ENCODE measurements around the gene SGPP2. TPM values are rescaled to one million over a fixed set of nuclear protein-coding genes. Genes with fewer than 3 reads are reported as not detected.

Gene SGPP2
- total and polyA plus RNA-seq, 2 experiments from 2014 or later = 0.08 TPM; not detected in 1

DNA sequence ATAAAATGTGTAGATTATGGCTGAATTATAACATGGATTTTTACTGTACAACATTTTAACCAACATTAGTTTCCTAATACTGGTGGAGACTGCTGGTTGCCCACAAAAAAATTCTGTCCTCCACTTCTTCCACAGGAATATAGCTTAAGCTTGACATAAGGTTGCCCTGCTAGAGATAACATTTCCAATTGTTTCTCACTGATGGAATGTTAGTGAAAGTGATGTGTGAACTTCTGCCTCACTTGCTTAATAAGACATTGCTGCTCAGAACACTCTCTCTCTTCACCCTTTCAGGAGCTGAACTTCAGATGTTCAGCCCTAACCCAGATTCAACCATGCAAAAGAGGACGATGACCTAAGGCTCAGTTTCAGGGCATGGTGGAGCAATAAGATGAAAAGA, 2.7 kb upstream of the SGPP2 start:
- TF ChIP-seq EZH2 (IDR thresholded peaks at IDR 0.05; ENCODE audit: low read depth, unreplicated experiment) = no peak
- TF ChIP-seq ZNF331 (CRISPR knock-in tag; IDR thresholded peaks at IDR 0.05; ENCODE audit: low read depth) = no peak
- TF ChIP-seq ZNF114 (CRISPR knock-in tag; IDR thresholded peaks at IDR 0.05) = no peak
- TF ChIP-seq, protein P1, sequence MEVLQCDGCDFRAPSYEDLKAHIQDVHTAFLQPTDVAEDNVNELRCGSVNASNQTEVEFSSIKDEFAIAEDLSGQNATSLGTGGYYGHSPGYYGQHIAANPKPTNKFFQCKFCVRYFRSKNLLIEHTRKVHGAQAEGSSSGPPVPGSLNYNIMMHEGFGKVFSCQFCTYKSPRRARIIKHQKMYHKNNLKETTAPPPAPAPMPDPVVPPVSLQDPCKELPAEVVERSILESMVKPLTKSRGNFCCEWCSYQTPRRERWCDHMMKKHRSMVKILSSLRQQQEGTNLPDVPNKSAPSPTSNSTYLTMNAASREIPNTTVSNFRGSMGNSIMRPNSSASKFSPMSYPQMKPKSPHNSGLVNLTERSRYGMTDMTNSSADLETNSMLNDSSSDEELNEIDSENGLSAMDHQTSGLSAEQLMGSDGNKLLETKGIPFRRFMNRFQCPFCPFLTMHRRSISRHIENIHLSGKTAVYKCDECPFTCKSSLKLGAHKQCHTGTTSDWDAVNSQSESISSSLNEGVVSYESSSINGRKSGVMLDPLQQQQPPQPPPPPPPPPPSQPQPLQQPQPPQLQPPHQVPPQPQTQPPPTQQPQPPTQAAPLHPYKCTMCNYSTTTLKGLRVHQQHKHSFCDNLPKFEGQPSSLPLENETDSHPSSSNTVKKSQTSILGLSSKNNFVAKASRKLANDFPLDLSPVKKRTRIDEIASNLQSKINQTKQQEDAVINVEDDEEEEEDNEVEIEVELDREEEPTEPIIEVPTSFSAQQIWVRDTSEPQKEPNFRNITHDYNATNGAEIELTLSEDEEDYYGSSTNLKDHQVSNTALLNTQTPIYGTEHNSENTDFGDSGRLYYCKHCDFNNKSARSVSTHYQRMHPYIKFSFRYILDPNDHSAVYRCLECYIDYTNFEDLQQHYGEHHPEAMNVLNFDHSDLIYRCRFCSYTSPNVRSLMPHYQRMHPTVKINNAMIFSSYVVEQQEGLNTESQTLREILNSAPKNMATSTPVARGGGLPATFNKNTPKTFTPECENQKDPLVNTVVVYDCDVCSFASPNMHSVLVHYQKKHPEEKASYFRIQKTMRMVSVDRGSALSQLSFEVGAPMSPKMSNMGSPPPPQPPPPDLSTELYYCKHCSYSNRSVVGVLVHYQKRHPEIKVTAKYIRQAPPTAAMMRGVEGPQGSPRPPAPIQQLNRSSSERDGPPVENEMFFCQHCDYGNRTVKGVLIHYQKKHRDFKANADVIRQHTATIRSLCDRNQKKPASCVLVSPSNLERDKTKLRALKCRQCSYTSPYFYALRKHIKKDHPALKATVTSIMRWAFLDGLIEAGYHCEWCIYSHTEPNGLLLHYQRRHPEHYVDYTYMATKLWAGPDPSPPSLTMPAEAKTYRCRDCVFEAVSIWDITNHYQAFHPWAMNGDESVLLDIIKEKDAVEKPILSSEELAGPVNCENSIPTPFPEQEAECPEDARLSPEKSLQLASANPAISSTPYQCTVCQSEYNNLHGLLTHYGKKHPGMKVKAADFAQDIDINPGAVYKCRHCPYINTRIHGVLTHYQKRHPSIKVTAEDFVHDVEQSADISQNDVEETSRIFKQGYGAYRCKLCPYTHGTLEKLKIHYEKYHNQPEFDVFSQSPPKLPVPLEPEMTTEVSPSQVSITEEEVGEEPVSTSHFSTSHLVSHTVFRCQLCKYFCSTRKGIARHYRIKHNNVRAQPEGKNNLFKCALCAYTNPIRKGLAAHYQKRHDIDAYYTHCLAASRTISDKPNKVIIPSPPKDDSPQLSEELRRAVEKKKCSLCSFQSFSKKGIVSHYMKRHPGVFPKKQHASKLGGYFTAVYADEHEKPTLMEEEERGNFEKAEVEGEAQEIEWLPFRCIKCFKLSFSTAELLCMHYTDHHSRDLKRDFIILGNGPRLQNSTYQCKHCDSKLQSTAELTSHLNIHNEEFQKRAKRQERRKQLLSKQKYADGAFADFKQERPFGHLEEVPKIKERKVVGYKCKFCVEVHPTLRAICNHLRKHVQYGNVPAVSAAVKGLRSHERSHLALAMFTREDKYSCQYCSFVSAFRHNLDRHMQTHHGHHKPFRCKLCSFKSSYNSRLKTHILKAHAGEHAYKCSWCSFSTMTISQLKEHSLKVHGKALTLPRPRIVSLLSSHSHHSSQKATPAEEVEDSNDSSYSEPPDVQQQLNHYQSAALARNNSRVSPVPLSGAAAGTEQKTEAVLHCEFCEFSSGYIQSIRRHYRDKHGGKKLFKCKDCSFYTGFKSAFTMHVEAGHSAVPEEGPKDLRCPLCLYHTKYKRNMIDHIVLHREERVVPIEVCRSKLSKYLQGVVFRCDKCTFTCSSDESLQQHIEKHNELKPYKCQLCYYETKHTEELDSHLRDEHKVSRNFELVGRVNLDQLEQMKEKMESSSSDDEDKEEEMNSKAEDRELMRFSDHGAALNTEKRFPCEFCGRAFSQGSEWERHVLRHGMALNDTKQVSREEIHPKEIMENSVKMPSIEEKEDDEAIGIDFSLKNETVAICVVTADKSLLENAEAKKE (CRISPR knock-in tag; IDR thresholded peaks at IDR 0.05) = no peak
- TF ChIP-seq, protein P2, sequence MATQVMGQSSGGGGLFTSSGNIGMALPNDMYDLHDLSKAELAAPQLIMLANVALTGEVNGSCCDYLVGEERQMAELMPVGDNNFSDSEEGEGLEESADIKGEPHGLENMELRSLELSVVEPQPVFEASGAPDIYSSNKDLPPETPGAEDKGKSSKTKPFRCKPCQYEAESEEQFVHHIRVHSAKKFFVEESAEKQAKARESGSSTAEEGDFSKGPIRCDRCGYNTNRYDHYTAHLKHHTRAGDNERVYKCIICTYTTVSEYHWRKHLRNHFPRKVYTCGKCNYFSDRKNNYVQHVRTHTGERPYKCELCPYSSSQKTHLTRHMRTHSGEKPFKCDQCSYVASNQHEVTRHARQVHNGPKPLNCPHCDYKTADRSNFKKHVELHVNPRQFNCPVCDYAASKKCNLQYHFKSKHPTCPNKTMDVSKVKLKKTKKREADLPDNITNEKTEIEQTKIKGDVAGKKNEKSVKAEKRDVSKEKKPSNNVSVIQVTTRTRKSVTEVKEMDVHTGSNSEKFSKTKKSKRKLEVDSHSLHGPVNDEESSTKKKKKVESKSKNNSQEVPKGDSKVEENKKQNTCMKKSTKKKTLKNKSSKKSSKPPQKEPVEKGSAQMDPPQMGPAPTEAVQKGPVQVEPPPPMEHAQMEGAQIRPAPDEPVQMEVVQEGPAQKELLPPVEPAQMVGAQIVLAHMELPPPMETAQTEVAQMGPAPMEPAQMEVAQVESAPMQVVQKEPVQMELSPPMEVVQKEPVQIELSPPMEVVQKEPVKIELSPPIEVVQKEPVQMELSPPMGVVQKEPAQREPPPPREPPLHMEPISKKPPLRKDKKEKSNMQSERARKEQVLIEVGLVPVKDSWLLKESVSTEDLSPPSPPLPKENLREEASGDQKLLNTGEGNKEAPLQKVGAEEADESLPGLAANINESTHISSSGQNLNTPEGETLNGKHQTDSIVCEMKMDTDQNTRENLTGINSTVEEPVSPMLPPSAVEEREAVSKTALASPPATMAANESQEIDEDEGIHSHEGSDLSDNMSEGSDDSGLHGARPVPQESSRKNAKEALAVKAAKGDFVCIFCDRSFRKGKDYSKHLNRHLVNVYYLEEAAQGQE (IDR thresholded peaks at IDR 0.05; ENCODE audit: unreplicated experiment) = no peak
- TF ChIP-seq JUNB (IDR thresholded peaks at IDR 0.05; ENCODE audit: unreplicated experiment) = no peak
- no peak for TF ChIP-seq EZH2phosphoT487 (IDR thresholded peaks at IDR 0.05; ENCODE audit: unreplicated experiment)
- TF ChIP-seq CREB1 (CRISPR knock-in tag; IDR thresholded peaks at IDR 0.05; ENCODE audit: low read depth) = no peak
- no peak for TF ChIP-seq NANOG (IDR thresholded peaks at IDR 0.05; ENCODE audit: borderline replicate concordance)
- no peak for TF ChIP-seq STAT1 (IDR thresholded peaks at IDR 0.05; ENCODE audit: unreplicated experiment)
- TF ChIP-seq, protein P3, sequence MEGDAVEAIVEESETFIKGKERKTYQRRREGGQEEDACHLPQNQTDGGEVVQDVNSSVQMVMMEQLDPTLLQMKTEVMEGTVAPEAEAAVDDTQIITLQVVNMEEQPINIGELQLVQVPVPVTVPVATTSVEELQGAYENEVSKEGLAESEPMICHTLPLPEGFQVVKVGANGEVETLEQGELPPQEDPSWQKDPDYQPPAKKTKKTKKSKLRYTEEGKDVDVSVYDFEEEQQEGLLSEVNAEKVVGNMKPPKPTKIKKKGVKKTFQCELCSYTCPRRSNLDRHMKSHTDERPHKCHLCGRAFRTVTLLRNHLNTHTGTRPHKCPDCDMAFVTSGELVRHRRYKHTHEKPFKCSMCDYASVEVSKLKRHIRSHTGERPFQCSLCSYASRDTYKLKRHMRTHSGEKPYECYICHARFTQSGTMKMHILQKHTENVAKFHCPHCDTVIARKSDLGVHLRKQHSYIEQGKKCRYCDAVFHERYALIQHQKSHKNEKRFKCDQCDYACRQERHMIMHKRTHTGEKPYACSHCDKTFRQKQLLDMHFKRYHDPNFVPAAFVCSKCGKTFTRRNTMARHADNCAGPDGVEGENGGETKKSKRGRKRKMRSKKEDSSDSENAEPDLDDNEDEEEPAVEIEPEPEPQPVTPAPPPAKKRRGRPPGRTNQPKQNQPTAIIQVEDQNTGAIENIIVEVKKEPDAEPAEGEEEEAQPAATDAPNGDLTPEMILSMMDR (conservative IDR thresholded peaks at IDR 0.05; ENCODE audit: low read depth in 2 of 2) = no peak
- no peak for TF ChIP-seq POLR2AphosphoS5 (IDR thresholded peaks at IDR 0.05; ENCODE audit: low read depth)
- TF ChIP-seq, protein P4, sequence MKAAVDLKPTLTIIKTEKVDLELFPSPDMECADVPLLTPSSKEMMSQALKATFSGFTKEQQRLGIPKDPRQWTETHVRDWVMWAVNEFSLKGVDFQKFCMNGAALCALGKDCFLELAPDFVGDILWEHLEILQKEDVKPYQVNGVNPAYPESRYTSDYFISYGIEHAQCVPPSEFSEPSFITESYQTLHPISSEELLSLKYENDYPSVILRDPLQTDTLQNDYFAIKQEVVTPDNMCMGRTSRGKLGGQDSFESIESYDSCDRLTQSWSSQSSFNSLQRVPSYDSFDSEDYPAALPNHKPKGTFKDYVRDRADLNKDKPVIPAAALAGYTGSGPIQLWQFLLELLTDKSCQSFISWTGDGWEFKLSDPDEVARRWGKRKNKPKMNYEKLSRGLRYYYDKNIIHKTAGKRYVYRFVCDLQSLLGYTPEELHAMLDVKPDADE (IDR thresholded peaks at IDR 0.05) = no peak
- peaks cover 11% of the 10 kb centered on the region; the same call in 1 of the 2 replicates for H3K4me1 ChIP-seq (ENCODE audit: insufficient read depth)
- no peaks in the 10 kb centered on the region for H3F3A ChIP-seq (replicated peaks; ENCODE audit: low read depth)
- no peaks in the 10 kb centered on the region for H3K79me2 ChIP-seq (replicated peaks; ENCODE audit: insufficient read depth)
- H3K4me1 Mint-ChIP-seq = peaks cover 19% of the 10 kb centered on the region; the same call in 2 of the 3 replicates
- no peak overlapping the region for H3K4me3 Mint-ChIP-seq
- H3K27ac ChIP-seq (ENCODE audit: low read depth) = no peak overlapping the region
- peaks cover 50% of the 10 kb centered on the region for H3K27me3 Mint-ChIP-seq (ENCODE audit: insufficient read depth, low read depth, poor library complexity)
- H3K9me2 ChIP-seq (ENCODE audit: insufficient read depth) = 0 out of 2 replicates have a peak, but pooled peaks cover 10% of the 10 kb centered on the region
- H3K4me3 ChIP-seq = no peak overlapping the region
- peaks cover 10% of the 10 kb centered on the region for H4K20me1 ChIP-seq (replicated peaks; ENCODE audit: insufficient read depth)
- no peak overlapping the region for H3K27ac Mint-ChIP-seq
- H3K27me3 ChIP-seq (ENCODE audit: insufficient read depth) = peaks cover 69% of the 10 kb centered on the region
- DNase-seq (ENCODE audit: low spot score) (no peak), ATAC-seq (no peak)
- no peaks in the 10 kb centered on the region for H3K36me3 Mint-ChIP-seq (ENCODE audit: low read depth)
- H3K36me3 ChIP-seq (ENCODE audit: insufficient read depth) = no peaks in the 10 kb centered on the region
- no peak overlapping the region for H3K4me2 ChIP-seq
- H2AFZ ChIP-seq = no peak overlapping the region
- no peaks in the 10 kb centered on the region for H3K9me3 Mint-ChIP-seq
